ENCODE data around the gene IRX3. TPM values are rescaled to one million over a fixed set of nuclear protein-coding genes. Genes with fewer than 3 reads are reported as not detected.

IRX3 gene
- polyA plus RNA-seq, 10 donors = 7.6 to 20.5 (median 15.0) TPM

- DNase-seq = peak; percentile 31 to 81 (median 54)
Observed at GRCh38 chr16:54239456-54239855, 47.1 kb downstream of the IRX3 start.

GRCh38 chr16:54236773-54237172, 49.8 kb downstream of the IRX3 start:
- DNase-seq = peak in 1 of 3 donors; percentile 63

- no peak for DNase-seq
Observed at GRCh38 chr16:54233615-54234014, 53.0 kb downstream of the IRX3 start.
